ENCODE results near the gene FAM13B.

Gene FAM13B

DNA sequence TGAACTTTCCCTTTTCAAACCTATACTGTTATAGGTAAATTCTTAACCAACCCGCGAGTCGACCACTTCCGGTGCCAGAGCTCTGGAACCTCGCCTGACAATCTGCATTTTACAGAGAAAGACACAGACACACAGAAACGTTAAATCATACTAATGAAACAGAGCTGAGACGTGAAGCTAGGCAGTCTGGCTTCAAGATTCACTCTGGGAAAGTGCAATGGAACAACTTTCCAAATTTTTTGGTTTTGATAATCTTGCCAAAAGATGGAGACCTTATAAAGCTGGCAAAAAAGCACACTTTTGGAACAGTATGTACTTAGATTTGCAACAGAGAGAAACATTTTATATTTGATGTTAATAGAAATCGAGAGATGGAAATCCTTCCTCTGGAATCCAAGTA lies 35.1 kb upstream of the FAM13B start:
- Histone ChIP-seq H4K20me1 (ENCODE audit: insufficient read depth, low read length) (no peaks in the 10 kb centered on the region), H3F3A (ENCODE audit: insufficient read depth, low read length) (no peaks in the 10 kb centered on the region; the same call in 1 of the 2 replicates), H3K9ac (ENCODE audit: low read length) (no peak overlapping the region), H3K4me3 (ENCODE audit: low read depth, low read length, poor library complexity, severe bottlenecking) (no peak overlapping the region), H3K27me3 (ENCODE audit: insufficient read depth, low read length) (no peaks in the 10 kb centered on the region), H3K4me1 (ENCODE audit: insufficient read depth, low read length, severe bottlenecking) (no peaks in the 10 kb centered on the region), H3K27ac (ENCODE audit: low read depth, low read length, poor library complexity, severe bottlenecking) (no peak overlapping the region), H3K36me3 (ENCODE audit: insufficient read depth, low read length) (no peaks in the 10 kb centered on the region), H3K9me3 (ENCODE audit: low read length) (no peaks in the 10 kb centered on the region), H3K9me2 (ENCODE audit: low read depth, low read length) (no peaks in the 10 kb centered on the region), H3K4me2 (ENCODE audit: low read length) (no peak overlapping the region), H2AFZ (ENCODE audit: low read length) (no peak overlapping the region), H3K79me2 (ENCODE audit: insufficient read depth, low read length) (no peaks in the 10 kb centered on the region)
- TF ChIP-seq, protein P1, sequence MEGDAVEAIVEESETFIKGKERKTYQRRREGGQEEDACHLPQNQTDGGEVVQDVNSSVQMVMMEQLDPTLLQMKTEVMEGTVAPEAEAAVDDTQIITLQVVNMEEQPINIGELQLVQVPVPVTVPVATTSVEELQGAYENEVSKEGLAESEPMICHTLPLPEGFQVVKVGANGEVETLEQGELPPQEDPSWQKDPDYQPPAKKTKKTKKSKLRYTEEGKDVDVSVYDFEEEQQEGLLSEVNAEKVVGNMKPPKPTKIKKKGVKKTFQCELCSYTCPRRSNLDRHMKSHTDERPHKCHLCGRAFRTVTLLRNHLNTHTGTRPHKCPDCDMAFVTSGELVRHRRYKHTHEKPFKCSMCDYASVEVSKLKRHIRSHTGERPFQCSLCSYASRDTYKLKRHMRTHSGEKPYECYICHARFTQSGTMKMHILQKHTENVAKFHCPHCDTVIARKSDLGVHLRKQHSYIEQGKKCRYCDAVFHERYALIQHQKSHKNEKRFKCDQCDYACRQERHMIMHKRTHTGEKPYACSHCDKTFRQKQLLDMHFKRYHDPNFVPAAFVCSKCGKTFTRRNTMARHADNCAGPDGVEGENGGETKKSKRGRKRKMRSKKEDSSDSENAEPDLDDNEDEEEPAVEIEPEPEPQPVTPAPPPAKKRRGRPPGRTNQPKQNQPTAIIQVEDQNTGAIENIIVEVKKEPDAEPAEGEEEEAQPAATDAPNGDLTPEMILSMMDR (IDR thresholded peaks at IDR 0.05; ENCODE audit: low read length), result no peak
- TF ChIP-seq EZH2 (IDR thresholded peaks at IDR 0.05; ENCODE audit: borderline replicate concordance, low read length), result no peak

GRCh38 chr5:138065102-138065501 lies 32.2 kb upstream of the FAM13B start:
- no peak overlapping the region for H3K27ac ChIP-seq (ENCODE audit: low read depth, low read length, poor library complexity, severe bottlenecking)
- TF ChIP-seq EZH2 (IDR thresholded peaks at IDR 0.05; ENCODE audit: borderline replicate concordance, low read length), result no peak
- TF ChIP-seq, protein P1 (IDR thresholded peaks at IDR 0.05; ENCODE audit: low read length), result peak; percentile 78
- no peaks in the 10 kb centered on the region for H3K9me3 ChIP-seq (ENCODE audit: low read length)

DNA sequence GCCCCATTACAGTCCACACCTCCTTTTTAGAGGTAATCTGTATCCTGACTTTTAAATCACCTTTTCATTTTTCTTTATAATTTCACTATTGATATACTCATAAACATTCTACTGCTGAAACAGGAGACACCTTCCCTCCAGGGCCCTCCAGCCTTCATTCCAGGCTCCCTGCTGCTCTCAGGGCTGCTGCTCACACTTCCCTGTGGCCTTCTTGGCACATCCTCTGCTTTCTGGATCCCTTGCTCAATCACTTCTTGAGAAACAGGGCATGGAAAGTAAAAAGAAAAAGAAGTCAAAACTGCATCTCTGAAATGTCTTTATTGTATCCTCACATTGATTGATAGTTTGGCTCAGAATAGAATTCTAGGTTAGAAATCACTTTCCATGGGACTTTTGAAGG lies 31.6 kb upstream of the FAM13B start:
- no peaks in the 10 kb centered on the region for H3K4me1 ChIP-seq (ENCODE audit: insufficient read depth, low read length, severe bottlenecking)
- no peak overlapping the region for H3K27ac ChIP-seq (ENCODE audit: low read depth, low read length, poor library complexity, severe bottlenecking)
- H3K79me2 ChIP-seq (ENCODE audit: insufficient read depth, low read length), result no peaks in the 10 kb centered on the region
- no peaks in the 10 kb centered on the region for H3K27me3 ChIP-seq (ENCODE audit: insufficient read depth, low read length)
- H3K9ac ChIP-seq (ENCODE audit: low read length), result no peak overlapping the region
- no peak overlapping the region for H3K4me3 ChIP-seq (ENCODE audit: low read depth, low read length, poor library complexity, severe bottlenecking)
- H3K9me3 ChIP-seq (ENCODE audit: low read length), result no peaks in the 10 kb centered on the region
- no peak for TF ChIP-seq EZH2 (IDR thresholded peaks at IDR 0.05; ENCODE audit: borderline replicate concordance, low read length)
- TF ChIP-seq, protein P1 (IDR thresholded peaks at IDR 0.05; ENCODE audit: low read length), result no peak
- H3K36me3 ChIP-seq (ENCODE audit: insufficient read depth, low read length), result no peaks in the 10 kb centered on the region
- no peak overlapping the region for H2AFZ ChIP-seq (ENCODE audit: low read length)
- H4K20me1 ChIP-seq (ENCODE audit: insufficient read depth, low read length), result no peaks in the 10 kb centered on the region
- no peaks in the 10 kb centered on the region for H3K9me2 ChIP-seq (ENCODE audit: low read depth, low read length)
- H3K4me2 ChIP-seq (ENCODE audit: low read length), result no peak overlapping the region
- H3F3A ChIP-seq (ENCODE audit: insufficient read depth, low read length), result no peaks in the 10 kb centered on the region

More at GRCh38 chr5:138065102-138065501, 32.2 kb upstream of the FAM13B start:
- H3K4me3 ChIP-seq (ENCODE audit: low read depth, low read length, poor library complexity, severe bottlenecking), result no peak overlapping the region
- H3K79me2 ChIP-seq (ENCODE audit: insufficient read depth, low read length), result no peaks in the 10 kb centered on the region
- no peaks in the 10 kb centered on the region for H3K27me3 ChIP-seq (ENCODE audit: insufficient read depth, low read length)
- no peak overlapping the region for H2AFZ ChIP-seq (ENCODE audit: low read length)
- H3F3A ChIP-seq (ENCODE audit: insufficient read depth, low read length), result no peaks in the 10 kb centered on the region
- H4K20me1 ChIP-seq (ENCODE audit: insufficient read depth, low read length), result no peaks in the 10 kb centered on the region
- H3K9ac ChIP-seq (ENCODE audit: low read length), result no peak overlapping the region
- no peaks in the 10 kb centered on the region for H3K4me1 ChIP-seq (ENCODE audit: insufficient read depth, low read length, severe bottlenecking)
- H3K4me2 ChIP-seq (ENCODE audit: low read length), result no peak overlapping the region
- no peaks in the 10 kb centered on the region for H3K36me3 ChIP-seq (ENCODE audit: insufficient read depth, low read length)
- no peaks in the 10 kb centered on the region for H3K9me2 ChIP-seq (ENCODE audit: low read depth, low read length)

All from OCI-LY1 (cell line).